Lower lobe of right lung (tissue), 2 donors: ENCODE results near the gene TRIM69. TPM values are rescaled to one million over a fixed set of nuclear protein-coding genes. Genes with fewer than 3 reads are reported as not detected.
"Not testable (repeated sequence)": the region's sequence is repeated elsewhere in the genome, so short reads cannot be mapped to it uniquely, and the experiment has no call there.

Source experiments
- ATAC-seq, 2 donors: fragments of 200-7000 bp; cut with Tn5 transposase; one replicate each; pipeline ENCODE4 v1.9.1; 2020 to 2022; ENCODE audit warnings: mild to moderate bottlenecking in 2 of 2, moderate library complexity in 2 of 2
- DNase-seq: peaks from one replicate; pipeline ENCODE4 v3.0.0-alpha.2; 2020
- H3K27ac ChIP-seq: fragments of 200-600 bp; one replicate; pipeline ENCODE4 v1.8.0; 2022
- H3K27me3 ChIP-seq: fragments of 200-600 bp; one replicate; pipeline ENCODE4 v1.8.0; 2022; ENCODE audit warnings: low read depth
- H3K36me3 ChIP-seq: fragments of 200-600 bp; one replicate; pipeline ENCODE4 v1.8.0; 2022; ENCODE audit warnings: mild to moderate bottlenecking
- H3K4me1 ChIP-seq: fragments of 200-600 bp; one replicate; pipeline ENCODE4 v1.8.0; 2022
- H3K4me3 ChIP-seq: fragments of 200-600 bp; one replicate; pipeline ENCODE4 v1.8.0; 2022; ENCODE audit warnings: mild to moderate bottlenecking
- H3K9me3 ChIP-seq: fragments of 200-600 bp; one replicate; pipeline ENCODE4 v1.8.0; 2022
- CTCF ChIP-seq: fragments of 200-600 bp; IDR thresholded peaks from one replicate; pipeline ENCODE4 v1.8.0; 2022; ENCODE audit warnings: antibody characterized with exemption, mild to moderate bottlenecking
- intact Hi-C: fragments of 100-400 bp; cut with DNase I; formaldehyde crosslinking; loops from one replicate; pipeline ENCODE4 v1.11.0; 2022
- total RNA-seq: library from RNA; stranded (reverse); fragmentation: NEBNext Ultra II Directional; extraction: Animal tissue kit (Norgen Biotek cat#: 25700); gene quantifications from one replicate; pipeline ENCODE4 v1.2.1, GENCODE V29; 2021
- donor health status: DM: no; HTN: yes; CAD: no; lungs with severe emphysema.

TRIM69 gene
- total RNA-seq, 1 donor from 2014 or later, result 27.2 TPM

- DNase-seq (no peak), ATAC-seq (no peak)
- Histone ChIP-seq H3K27me3 (no peaks in the 10 kb centered on the region), H3K4me1 (no peaks in the 10 kb centered on the region), H3K36me3 (no peaks in the 10 kb centered on the region), H3K9me3 (no peaks in the 10 kb centered on the region), H3K27ac (no peak overlapping the region), H3K4me3 (no peak overlapping the region)
- no peak for TF ChIP-seq CTCF
- intact Hi-C loops, result no loop called here
These were observed 26.9 kb downstream of the TRIM69 start for GRCh38 chr15:44763187-44763586.

GRCh38 chr15:44763848-44764247, 27.5 kb downstream of the TRIM69 start:
- no peak for TF ChIP-seq CTCF
- H3K36me3 ChIP-seq, result no peaks in the 10 kb centered on the region
- no peaks in the 10 kb centered on the region for H3K9me3 ChIP-seq
- H3K4me3 ChIP-seq, result no peak overlapping the region
- no peak overlapping the region for H3K27ac ChIP-seq
- intact Hi-C loops, result no loop called here
- no peaks in the 10 kb centered on the region for H3K27me3 ChIP-seq
- DNase-seq (no peak), ATAC-seq (no peak)
- no peaks in the 10 kb centered on the region for H3K4me1 ChIP-seq

- ATAC-seq (no peak), DNase-seq (no peak)
- Histone ChIP-seq H3K4me3 (no peak overlapping the region), H3K9me3 (peaks cover under 1% of the 10 kb centered on the region), H3K36me3 (no peaks in the 10 kb centered on the region), H3K27me3 (no peaks in the 10 kb centered on the region), H3K4me1 (no peaks in the 10 kb centered on the region), H3K27ac (no peak overlapping the region)
- intact Hi-C loops, result no loop called here
- no peak for TF ChIP-seq CTCF
These were observed 28.7 kb downstream of the TRIM69 start for GRCh38 chr15:44765036-44765435.

GRCh38 chr15:44769521-44769920, 33.2 kb downstream of the TRIM69 start:
- ATAC-seq (no peak), DNase-seq (no peak)
- no peaks in the 10 kb centered on the region for H3K27me3 ChIP-seq
- no peaks in the 10 kb centered on the region for H3K4me1 ChIP-seq
- TF ChIP-seq CTCF, result no peak
- no peak overlapping the region for H3K4me3 ChIP-seq
- H3K9me3 ChIP-seq, result peaks cover 14% of the 10 kb centered on the region
- H3K27ac ChIP-seq, result no peak overlapping the region
- no peaks in the 10 kb centered on the region for H3K36me3 ChIP-seq
- intact Hi-C loops, result no loop called here

- intact Hi-C loops, result not testable (repeated sequence)
These were observed 34.4 kb downstream of the TRIM69 start for GRCh38 chr15:44770715-44771114.

GRCh38 chr15:44775953-44776352, 39.6 kb downstream of the TRIM69 start:
- no peak for DNase-seq
- intact Hi-C loops, result no loop called here
- no peak for TF ChIP-seq CTCF
- H3K4me1 ChIP-seq, result no peaks in the 10 kb centered on the region
- ATAC-seq, result no peak
- H3K4me3 ChIP-seq, result no peak overlapping the region
- no peak overlapping the region for H3K27ac ChIP-seq
- no peaks in the 10 kb centered on the region for H3K27me3 ChIP-seq
- peaks cover 6% of the 10 kb centered on the region for H3K9me3 ChIP-seq
- H3K36me3 ChIP-seq, result no peaks in the 10 kb centered on the region

More at GRCh38 chr15:44770715-44771114, 34.4 kb downstream of the TRIM69 start:
- H3K4me1 ChIP-seq, H3K4me3 ChIP-seq, DNase-seq, H3K36me3 ChIP-seq, H3K27me3 ChIP-seq, H3K27ac ChIP-seq, ATAC-seq: not testable (repeated sequence)
- peaks cover 14% of the 10 kb centered on the region for H3K9me3 ChIP-seq
